Inflammatory macrophage (primary cell): ENCODE data around the gene CYB5R4.

Experiments used
- DNase-seq, 2 donors: peaks; one replicate each; pipeline ENCODE4 v3.0.0-alpha.2; 2020 to 2022

The CYB5R4 gene

DNA sequence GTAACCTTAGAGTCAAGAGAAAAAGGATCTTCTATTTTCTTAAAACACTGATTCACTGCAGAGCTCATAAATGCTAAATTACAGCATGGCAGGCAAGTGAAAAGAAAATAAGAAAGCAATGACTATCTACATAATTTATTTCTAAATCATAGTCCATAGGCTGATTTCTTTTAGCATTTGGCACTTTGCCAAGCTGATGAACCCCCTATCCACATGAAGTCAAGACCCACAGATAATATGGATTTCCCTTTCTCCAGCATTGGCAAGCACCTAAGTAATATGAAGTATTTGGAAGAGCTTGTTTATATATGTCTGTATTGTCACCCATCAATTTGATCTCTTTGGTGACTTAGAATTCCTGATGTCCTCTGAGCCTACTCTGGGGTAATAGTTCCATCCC, 126.2 kb downstream of the CYB5R4 start:
- DNase-seq = no peak

DNA sequence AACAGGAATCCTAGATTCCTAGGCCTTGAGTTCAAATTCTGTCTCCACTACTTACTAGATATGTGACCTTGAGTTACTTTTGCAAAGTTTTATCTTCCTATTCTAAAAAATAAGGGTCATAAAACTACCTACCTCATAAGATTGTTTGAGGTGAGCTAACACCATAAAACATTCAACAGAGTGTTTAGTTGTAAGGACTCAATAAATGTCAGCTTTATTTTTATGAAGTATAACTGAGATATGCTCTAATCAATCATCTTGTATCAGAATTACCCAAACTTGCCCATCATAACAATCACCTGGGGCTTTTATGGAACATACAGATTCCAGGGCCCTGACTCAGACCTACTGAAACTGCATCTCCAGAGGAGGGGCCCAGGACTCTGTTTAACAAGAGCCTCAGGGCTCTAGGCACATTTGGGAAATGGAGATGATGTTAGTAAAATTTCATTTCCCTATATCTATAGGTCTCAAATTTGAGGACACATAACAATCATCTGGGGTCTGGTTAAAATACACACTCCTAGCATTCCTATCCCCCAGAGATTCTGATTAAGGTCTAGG, 138.6 kb downstream of the CYB5R4 start:
- no peak for DNase-seq

DNA sequence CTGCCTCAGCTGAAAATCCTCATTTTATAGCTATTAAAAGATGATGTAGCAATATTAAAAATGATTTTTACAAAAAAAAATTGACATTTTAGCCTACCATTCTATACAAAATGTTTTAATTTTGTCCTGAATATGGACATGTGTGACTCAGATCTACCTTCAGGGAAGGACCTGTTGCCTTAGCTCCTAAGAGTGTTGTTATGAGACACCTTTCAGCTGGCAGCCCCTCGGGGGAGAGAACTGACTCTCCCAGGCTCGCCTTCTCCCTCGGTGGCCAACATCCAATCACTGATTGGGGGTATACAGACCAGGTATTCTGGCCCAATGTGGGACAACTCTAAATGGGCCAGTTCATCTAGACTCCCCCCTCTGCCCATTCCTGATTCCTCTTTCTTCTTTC, 141.6 kb downstream of the CYB5R4 start:
- DNase-seq = no peak

DNA sequence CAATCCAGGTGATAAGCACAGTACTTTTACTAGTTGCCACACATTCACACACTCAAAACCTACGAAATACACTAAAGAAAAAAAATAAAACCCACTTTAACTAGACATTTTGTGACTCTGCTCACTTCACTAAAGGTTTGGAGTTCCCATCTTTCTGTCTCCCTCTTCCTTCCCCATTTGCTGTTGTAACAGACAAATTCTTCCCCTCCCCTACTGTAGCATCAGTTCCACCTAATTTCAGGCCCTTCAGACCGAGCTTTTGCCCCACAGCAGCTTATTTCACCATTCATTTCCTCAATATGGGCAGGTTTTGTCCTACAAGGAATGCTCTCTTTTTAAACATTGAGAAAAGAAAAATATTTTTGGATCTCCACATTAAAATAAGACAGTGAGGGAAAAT, 142.7 kb downstream of the CYB5R4 start:
- DNase-seq = no peak

DNA sequence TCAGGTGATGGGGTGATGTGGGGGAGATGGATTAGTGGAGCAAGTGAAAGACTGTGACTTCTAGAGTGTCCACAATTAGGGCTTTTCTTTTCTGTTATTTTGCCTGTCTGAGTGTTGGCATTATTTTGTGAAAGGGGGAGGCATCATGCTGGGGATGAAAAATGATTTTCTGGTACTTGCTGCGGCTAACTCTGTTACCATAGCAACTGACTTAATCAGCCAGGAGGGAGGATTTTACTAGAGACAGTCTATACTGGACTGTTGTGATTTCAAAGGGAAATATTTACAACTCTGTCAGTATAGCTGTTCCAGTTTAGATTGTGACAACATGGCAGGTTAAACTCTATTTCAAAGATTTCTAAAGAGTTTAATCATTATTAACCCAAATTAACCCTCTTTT, 143.6 kb downstream of the CYB5R4 start:
- no peak for DNase-seq

DNA sequence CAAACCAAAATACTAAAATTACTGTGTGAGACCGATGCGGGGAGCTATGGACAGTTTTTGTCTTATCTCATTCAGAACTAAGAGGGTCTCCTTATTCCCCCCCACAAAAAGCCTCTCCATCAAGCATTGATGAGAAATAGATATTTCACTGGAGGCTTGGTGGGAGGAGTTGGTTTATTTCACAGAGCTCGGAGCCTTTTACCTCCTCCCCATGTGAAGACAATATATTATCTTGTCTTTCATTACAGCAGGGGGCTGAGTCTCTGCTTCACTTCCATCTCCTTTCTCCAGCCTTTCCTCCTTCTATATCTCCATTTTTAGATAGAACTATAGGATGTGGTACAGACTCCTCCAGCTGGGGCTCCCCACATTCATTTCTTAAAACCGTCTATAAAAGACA, 144.2 kb downstream of the CYB5R4 start:
- no peak for DNase-seq

DNA sequence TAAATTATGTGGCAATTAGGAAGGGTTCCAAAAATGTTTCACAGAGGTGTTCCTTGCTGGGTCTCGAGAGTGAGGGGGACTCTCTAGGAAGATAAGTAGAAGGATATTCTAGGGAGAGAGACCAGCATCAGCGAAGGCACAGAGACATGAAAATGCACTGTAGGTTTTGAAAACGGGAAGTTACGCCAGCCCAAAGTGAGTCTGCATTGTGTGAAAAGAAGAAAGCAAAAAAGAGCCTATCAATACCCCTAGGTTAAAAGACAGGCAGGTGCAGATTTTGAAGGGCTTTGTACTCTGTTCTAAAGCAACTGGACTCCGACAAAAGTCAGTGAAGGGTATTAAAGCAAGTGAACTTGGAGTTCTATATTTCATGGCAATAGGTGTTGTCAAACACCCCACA, 148.4 kb downstream of the CYB5R4 start:
- DNase-seq = no peak

DNA sequence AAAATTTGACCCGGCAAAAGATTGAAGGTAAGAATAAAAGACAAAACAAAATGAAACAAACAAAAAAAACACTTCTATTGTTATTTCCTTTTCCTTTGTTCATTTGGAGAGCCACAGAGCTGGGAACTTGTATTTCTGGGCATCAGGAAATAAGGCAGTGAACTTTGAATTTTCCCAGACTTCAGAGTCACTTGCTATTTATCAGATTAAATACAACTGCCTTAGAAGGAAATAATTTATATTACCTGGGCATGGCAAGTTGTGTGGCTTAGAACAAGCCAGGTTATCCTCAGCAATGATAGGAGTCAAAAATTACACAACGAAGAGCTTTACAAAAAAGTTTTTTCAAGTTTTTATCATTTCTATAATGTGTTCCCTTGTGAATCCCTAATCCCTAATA, 153.9 kb downstream of the CYB5R4 start:
- DNase-seq = no peak

DNA sequence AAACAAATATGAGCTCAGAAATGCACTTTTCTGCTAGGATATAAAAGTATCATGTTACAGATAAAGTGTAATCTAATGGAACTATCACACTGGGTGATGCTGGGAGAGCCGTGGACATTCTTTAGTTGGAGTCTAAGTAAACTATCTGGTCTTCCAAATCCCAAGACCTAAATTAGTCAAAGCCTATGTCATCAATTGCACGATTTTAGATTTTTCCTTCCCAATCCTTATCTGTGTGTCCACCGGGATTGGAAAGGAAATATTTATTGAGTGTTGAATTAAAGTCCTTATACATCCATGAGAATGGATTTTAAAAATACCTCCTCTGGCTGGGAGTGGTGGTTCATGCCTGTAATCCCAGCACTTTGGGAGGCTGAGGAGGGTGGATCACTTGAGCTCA, 154.4 kb downstream of the CYB5R4 start:
- DNase-seq = no peak

DNA sequence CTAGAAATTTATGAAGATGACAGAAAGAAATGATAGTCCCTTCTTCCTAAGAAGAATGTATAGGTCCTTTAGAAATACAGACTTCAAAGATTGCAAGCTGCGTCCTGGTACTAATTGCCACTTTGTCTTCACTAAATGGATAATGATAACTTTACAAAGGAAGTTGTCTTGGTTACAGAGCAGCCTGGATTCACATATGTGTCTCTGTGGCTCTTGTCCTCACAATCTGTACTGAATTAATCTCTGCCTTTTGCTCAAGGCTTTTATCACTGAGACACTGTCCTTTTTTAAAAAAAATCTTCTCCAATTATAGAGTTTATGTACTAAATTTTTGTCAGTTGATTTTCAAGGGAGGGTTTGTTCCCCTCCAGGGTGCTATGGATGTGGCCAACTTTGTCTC, 156.5 kb downstream of the CYB5R4 start:
- no peak for DNase-seq
